ENCODE data around the gene CFAP46. TPM values are rescaled to one million over a fixed set of nuclear protein-coding genes. Genes with fewer than 3 reads are reported as not detected.

The CFAP46 gene
- total RNA-seq, 2 experiments from 2014 or later, result not detected

- CTCF ChIA-PET, result no interaction called here
- Mint-ChIP-seq H3K4me3 (no peak overlapping the region), H3K36me3 (ENCODE audit: low read depth) (no peaks in the 10 kb centered on the region), H3K27ac (no peak overlapping the region), H3K27me3 (peaks cover 7% of the 10 kb centered on the region), H3K9me3 (no peaks in the 10 kb centered on the region), H3K4me1 (ENCODE audit: low read depth) (no peaks in the 10 kb centered on the region)
- no peak for TF ChIP-seq CTCF (IDR thresholded peaks at IDR 0.05)
- ATAC-seq (ENCODE audit: poor library complexity) (no peak), DNase-seq (peak in 2 of 14 experiments; percentile 2 to 12)
- POLR2A ChIA-PET, result no interaction called here
- Histone ChIP-seq H3K36me3 (ENCODE audit: insufficient read depth, low read length) (no peaks in the 10 kb centered on the region), H3K4me3 (ENCODE audit: low read length) (no peak overlapping the region), H3K9me3 (ENCODE audit: control insufficient read depth in 1 of 2, insufficient read depth in 1 of 2, low read length in 2 of 2) (peaks cover 0 to 14% of the 10 kb centered on the region in 2 experiments), H3K4me1 (ENCODE audit: insufficient read depth, low read length) (no peaks in the 10 kb centered on the region), H3K27me3 (ENCODE audit: control insufficient read depth in 1 of 2, insufficient read depth in 2 of 2, low read length in 2 of 2) (peaks cover 0 to 4% of the 10 kb centered on the region in 2 experiments), H3K27ac (ENCODE audit: low read depth in 1 of 2, low read length in 2 of 2) (no peak overlapping the region)
- intact Hi-C loops (cut with DNase I, micrococcal nuclease), result no loop called here
These were observed 85.4 kb downstream of the CFAP46 start for GRCh38 chr10:132856869-132857524.

GRCh38 chr10:132855889-132856288, 86.5 kb downstream of the CFAP46 start:
- H3K4me1 Mint-ChIP-seq (ENCODE audit: low read depth), result no peaks in the 10 kb centered on the region

GRCh38 chr10:132851451-132851850, 90.9 kb downstream of the CFAP46 start:
- H3K9me3 Mint-ChIP-seq, result no peaks in the 10 kb centered on the region
- Histone ChIP-seq H3K27me3 (ENCODE audit: control insufficient read depth in 1 of 2, insufficient read depth in 2 of 2, low read length in 2 of 2) (peaks cover 0 to 11% of the 10 kb centered on the region in 2 experiments), H3K4me1 (ENCODE audit: insufficient read depth, low read length) (peaks cover 10% of the 10 kb centered on the region), H3K36me3 (ENCODE audit: insufficient read depth, low read length) (no peaks in the 10 kb centered on the region), H3K9me3 (ENCODE audit: control insufficient read depth in 1 of 2, insufficient read depth in 1 of 2, low read length in 2 of 2) (peaks cover 0 to 9% of the 10 kb centered on the region in 2 experiments), H3K4me3 (ENCODE audit: low read length) (no peak overlapping the region), H3K27ac (ENCODE audit: low read depth in 1 of 2, low read length in 2 of 2) (no peak overlapping the region)
- no peak for TF ChIP-seq CTCF (IDR thresholded peaks at IDR 0.05)
- H3K27ac Mint-ChIP-seq, result no peak overlapping the region
- CTCF ChIA-PET, result no interaction called here
- H3K36me3 Mint-ChIP-seq (ENCODE audit: low read depth), result no peaks in the 10 kb centered on the region
- H3K27me3 Mint-ChIP-seq, result peaks cover 4% of the 10 kb centered on the region
- POLR2A ChIA-PET, result interaction anchor here (0.5 kb wide), 1 partner anchor 945 kb away, joined by 3 read pairs; no protein-coding TSS in a partner anchor
- ATAC-seq (ENCODE audit: poor library complexity) (no peak), DNase-seq (peak in 1 of 14 experiments; percentile 1)
- intact Hi-C loops (cut with DNase I, micrococcal nuclease), result no loop called here
- no peak overlapping the region for H3K4me3 Mint-ChIP-seq
- H3K4me1 Mint-ChIP-seq (ENCODE audit: low read depth), result peaks cover 12% of the 10 kb centered on the region

More at GRCh38 chr10:132855889-132856288, 86.5 kb downstream of the CFAP46 start:
- TF ChIP-seq CTCF (IDR thresholded peaks at IDR 0.05), result no peak
- ATAC-seq (ENCODE audit: poor library complexity) (no peak), DNase-seq (no peak)
- Histone ChIP-seq H3K4me3 (ENCODE audit: low read length) (no peak overlapping the region), H3K27ac (ENCODE audit: low read depth in 1 of 2, low read length in 2 of 2) (no peak overlapping the region), H3K27me3 (ENCODE audit: control insufficient read depth in 1 of 2, insufficient read depth in 2 of 2, low read length in 2 of 2) (peaks cover 0 to 4% of the 10 kb centered on the region in 2 experiments), H3K4me1 (ENCODE audit: insufficient read depth, low read length) (no peaks in the 10 kb centered on the region), H3K36me3 (ENCODE audit: insufficient read depth, low read length) (no peaks in the 10 kb centered on the region), H3K9me3 (ENCODE audit: control insufficient read depth in 1 of 2, insufficient read depth in 1 of 2, low read length in 2 of 2) (peaks cover 0 to 17% of the 10 kb centered on the region in 2 experiments)
- CTCF ChIA-PET, result no interaction called here
- intact Hi-C loops (cut with DNase I, micrococcal nuclease), result no loop called here
- Mint-ChIP-seq H3K9me3 (no peaks in the 10 kb centered on the region), H3K4me3 (no peak overlapping the region), H3K27ac (no peak overlapping the region), H3K36me3 (ENCODE audit: low read depth) (no peaks in the 10 kb centered on the region), H3K27me3 (peaks cover 11% of the 10 kb centered on the region)
- POLR2A ChIA-PET, result no interaction called here
